ENCODE measurements around the gene LRSAM1. TPM values are rescaled to one million over a fixed set of nuclear protein-coding genes. Genes with fewer than 3 reads are reported as not detected.

LRSAM1 gene
- polyA plus RNA-seq, 3 donors, result 16.6 to 22.4 (median 18.6) TPM

DNA sequence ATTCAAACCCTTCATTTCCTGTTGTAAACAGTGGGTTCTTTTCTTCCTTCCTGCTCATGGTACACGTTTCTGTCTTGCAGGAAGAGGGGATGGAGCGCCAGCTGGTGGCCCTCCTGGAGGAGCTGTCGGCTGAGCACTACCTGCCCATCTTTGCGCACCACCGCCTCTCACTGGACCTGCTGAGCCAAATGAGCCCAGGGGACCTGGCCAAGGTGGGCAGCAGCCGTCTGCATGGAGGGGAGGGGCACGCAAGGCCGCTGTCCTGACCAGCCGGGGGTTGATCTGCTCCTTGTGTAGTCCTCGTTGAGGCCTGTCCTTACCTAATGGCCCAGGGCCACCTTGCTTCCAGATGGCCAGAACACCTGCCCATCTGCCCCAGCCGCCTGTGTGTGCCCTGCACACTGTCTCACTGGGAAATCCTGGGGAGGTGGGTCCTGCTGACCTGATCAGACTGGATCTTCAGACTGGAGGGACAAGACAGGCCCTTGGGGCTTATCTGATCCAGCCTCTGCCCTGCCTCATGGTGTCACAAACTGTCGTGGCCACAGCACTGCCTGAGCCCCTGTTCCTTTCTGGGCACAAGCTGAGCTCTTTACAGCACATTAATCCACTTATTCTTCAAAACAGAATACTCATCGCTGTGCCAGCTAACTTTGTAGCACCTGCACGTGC is 44.7 kb downstream of the LRSAM1 start:
- DNase-seq, result no peak

DNA sequence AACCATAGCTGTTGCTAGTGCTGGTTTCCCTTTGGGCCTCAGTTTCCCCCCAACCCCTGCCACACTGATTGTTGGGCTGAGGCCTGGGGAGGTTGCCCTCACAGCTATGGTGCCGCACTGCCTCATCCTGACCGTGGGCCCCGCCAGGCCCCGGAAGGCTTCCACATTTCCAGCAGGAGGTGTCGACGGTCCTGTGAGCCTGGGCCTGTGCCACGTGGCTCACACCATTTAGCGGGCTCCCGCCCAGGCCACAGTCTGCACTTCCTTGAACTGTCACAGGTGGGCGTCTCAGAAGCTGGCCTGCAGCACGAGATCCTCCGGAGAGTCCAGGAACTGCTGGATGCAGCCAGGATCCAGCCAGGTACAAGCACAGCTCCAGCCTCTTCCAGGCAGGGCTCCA is 45.7 kb downstream of the LRSAM1 start:
- DNase-seq, result no peak

DNA sequence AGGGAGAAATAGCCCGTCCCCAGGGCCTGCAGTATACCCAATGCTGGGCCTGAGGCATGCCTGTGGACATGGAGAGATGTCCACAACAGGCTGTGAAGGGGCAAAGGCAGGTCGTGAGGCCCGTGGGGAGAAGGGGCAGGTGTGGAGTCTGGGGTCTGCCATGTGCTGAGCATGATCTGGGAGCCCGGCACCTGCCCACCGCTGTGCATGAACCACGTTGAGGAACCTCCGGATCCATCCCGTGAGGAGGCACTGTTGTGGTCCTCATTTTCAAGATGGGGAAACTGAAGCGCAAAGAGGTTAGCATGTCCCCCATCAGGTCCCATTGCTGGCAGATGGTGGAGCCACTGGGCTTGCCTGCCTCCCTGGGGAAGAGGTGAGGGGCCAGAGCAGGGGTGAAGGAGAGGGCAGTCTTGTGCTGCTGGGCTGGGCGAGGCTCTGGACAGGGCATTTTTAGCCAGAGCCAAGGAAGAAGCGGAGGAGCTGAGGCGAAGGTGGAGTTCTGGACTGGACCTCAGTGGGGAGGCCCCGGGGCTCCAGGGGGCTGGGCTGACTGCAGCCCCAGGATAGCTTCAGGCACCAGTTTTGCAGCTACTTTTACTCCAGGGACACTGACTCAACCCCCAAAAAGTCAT is 46.5 kb downstream of the LRSAM1 start:
- no peak for DNase-seq

DNA sequence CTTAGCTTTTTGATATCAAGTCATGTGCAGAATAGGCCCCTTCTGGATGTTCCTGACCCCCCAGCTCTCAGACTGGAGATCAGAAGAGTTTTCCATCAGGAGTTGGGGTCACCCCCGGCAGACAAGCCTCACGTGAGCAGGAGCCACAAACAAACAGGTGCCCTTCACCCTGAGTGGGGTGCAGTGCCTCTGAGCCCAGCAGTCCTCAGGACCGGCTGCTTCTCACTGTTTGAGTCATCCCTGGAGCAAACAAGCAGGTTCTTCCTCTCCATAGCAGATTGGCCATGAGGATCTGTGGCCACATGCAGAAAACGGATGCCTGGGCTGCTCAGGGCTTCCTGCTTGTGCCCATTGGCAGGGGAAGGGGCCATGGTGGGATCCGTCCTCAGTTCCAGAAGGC is 47.0 kb downstream of the LRSAM1 start:
- no peak for DNase-seq

DNA sequence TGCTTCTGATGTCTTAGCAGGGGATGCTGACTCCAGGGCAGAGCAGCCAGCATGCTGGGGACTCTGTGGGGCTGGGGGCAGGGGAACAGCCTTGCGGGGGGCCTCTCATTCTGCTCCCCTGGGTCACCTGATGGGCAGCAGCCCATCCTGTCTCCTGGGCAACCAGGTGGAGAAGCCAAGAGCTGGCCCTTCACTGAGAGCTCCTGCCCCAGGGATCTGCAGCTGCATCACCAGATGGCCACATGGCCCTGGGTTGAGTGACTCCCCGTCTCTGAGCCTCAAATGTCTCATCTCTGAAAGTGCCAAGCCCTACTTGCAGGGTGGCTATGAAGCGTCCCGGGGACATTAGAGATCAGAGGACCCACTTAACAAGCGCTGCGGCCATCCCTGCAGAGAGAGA is 49.1 kb downstream of the LRSAM1 start:
- DNase-seq, result no peak

DNA sequence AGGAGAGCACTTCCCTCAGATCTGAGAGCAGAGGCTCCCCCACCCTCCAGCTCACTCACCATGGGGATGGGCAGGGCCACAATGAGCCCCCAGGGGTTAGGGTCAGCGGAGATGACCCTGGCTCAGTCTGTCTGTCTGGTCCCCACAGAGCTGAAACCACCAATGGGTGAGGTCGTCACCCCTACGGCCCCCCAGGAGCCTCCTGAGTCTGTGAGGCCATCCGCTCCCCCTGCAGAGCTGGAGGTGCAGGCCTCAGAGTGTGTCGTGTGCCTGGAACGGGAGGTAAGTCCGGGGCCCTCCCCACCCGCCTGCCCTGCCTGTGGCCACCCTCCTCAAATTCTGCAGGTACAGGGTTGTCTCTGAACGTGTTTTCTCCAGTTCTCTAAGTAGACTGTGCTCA is 49.6 kb downstream of the LRSAM1 start:
- no peak for DNase-seq

DNA sequence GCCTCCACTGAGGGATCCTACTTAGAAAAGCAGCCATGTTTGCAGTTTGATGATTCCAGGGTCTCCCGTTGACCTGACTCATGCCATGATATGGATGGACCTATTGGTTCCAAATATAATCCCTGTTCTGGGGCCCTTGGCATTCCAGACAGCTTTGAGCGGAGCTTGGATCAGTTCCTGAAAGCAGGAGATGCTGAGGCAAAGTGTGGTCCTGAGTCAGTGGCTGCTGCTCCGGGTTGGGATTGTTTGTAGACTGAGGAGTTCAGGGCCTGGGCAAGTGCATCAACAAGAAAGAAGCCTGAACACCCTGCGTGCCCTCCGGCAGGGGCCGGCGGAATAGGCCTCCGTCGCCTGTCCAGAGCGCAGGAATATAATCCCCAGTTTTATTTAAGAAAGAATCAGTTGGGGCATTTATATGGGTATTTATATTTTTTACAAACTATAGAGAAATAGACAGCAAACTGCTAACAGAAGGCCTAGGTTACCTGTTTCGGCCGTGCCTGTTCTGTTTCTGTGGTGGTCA is 50.6 kb downstream of the LRSAM1 start:
- DNase-seq, result no peak

- DNase-seq, result no peak
These were observed 51.5 kb downstream of the LRSAM1 start for GRCh38 chr9:127502706-127503378.

GRCh38 chr9:127503379-127503921 is 52.1 kb downstream of the LRSAM1 start:
- DNase-seq, result no peak

DNA sequence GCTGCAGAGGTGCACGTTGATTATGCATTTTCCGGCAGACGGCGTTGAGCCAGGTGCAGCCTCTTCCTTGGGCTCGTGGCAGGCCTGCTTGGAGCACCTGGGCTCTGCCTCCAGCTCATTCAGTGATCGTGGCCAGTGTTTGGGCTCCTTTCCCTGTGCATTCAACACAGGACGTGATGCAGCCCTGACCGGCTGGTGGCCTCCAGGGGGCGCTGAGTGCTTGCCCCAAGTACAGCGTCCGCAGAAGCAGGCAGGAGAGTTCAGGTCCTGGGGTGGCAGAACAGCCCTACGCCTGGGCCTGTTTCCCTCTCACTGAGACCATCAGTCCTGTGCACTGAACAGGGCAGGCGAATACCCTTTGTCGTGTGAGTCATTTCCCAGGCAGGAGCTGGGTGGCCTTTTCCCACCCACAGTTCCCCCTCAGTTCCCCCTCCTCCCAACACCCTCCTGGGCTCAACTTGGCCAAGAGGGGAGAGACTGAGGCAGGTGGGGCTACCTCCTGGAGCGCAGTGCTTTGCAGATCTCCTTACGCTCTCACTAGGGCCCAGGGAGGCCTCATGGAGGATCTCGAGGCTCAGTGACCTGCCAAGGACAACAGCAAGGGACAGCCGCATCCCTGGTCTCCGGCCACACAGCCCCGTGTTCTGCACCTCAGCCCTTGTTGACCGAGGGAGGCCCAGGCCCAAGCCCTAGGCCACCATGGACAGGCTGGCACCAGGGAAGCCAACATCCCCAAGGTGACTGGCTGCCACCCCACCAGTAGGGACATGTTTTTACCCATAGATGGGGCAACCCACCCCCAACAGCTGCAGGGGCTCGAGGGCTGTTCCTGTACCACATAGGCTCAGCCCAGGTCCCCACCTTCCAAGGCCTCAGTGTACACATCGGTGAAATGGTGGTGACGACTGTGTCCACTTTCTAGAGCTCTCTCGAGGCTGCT is 52.9 kb downstream of the LRSAM1 start:
- DNase-seq, result peak; percentile 65

DNA sequence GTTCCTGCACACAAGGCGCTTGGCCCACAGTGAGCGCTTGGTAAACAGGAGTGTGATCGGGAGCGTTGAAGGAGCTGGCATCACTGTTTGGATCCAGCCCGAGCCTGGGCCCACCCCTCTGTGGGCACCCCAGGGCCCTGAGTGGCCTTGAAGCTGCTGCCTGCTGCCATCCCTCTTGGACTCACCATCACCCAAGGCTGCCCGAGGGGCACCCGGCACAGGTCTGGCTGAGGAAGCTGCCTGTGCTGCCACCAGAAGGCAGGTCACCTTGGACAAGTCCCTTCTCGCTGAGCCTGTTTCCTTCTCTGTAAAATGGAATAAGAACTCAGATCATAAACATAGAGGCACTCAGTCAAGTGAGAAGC is 53.6 kb downstream of the LRSAM1 start:
- DNase-seq, result no peak

GRCh38 chr9:127505396-127506116 is 54.2 kb downstream of the LRSAM1 start:
- DNase-seq, result no peak

GRCh38 chr9:127506117-127506813 is 55.0 kb downstream of the LRSAM1 start:
- no peak for DNase-seq

- DNase-seq, result no peak
These were observed 55.8 kb downstream of the LRSAM1 start for GRCh38 chr9:127506814-127507750.

- DNase-seq, result no peak
These were observed 56.7 kb downstream of the LRSAM1 start for GRCh38 chr9:127507751-127508648.

DNA sequence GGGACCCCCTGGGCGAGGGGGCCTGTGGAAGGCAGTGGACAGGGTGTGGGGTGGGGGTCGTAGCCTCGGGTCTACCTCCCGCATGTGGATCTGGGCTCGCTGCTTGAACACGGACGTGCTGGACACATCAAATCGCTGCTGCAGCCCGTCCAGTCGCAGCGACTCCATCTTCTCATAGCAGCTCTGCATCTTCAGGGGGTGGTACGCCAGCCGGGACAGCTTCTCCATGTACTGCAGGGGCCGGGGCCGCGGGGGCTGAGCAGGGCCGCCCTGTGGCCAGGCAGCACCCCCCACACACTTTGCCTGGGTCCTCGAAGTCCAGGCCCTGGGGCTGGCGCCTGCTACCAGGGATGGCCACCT is 57.6 kb downstream of the LRSAM1 start:
- DNase-seq, result no peak

- DNase-seq, result no peak
These were observed 58.1 kb downstream of the LRSAM1 start for GRCh38 chr9:127509261-127509954.

- no peak for DNase-seq
These were observed 58.6 kb downstream of the LRSAM1 start for GRCh38 chr9:127509955-127510299.

All from renal pelvis (tissue), 4 donors.